GM19468 (cell line): ENCODE measurements around the gene CRADD.
"Not testable (repeated sequence)": the region's sequence is repeated elsewhere in the genome, so short reads cannot be mapped to it uniquely, and the experiment has no call there.

Experiments
- ATAC-seq: cut with Tn5 transposase; IDR thresholded peaks from one replicate; pipeline ENCODE4 v1.9.1; 2021; ENCODE audit warnings: mild to moderate bottlenecking, moderate library complexity, moderate number of reproducible peaks; ENCODE audit not compliant: unreplicated experiment; ENCODE audit errors: extremely low read depth

CRADD gene

DNA sequence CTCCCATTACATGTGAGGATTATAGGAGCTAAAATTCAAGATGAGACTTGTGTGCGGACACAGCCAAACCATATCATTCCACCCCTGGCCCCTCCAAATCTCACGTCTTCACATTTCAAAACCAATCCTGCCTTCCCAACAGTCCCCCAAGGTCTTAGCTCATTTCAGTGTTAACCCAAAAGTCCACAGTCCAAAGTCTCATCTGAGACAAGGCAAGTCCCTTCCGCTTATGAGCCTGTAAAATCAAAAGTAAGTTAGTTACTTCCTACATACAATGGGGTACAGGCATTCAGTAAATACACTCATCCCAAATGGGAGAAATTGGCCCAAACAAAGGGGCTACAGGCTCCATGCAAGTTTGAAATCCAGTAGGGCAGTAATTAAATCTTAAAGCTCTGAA, 76.1 kb downstream of the CRADD start:
- ATAC-seq, result no peak

DNA sequence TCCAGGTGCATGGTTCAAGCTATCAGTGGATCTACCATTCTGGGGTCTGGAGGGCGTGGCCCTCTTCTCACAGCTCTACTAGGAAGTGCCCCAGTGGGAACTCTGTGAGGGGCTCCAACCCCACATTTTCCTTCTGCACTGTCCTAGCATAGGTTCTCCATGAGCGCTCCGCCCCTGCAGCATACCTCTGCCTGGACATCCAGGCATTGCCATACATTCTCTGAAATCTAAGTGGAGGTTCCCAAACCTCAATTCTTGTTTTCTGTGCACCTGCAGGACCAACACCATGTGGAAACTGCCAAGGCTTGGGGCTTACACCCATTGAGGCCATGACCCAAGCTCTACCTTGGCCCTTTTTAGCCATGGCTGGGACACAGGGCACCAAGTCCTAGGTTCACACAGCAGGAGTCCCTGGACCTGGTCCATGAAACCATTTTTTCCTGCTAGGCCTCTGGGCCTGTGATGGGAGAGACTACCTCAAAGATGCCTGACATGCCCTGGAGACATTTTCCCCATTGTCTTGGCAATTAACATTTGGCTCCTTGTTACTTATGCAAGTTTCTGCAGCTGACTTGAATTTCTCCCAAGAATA, 76.8 kb downstream of the CRADD start:
- no peak for ATAC-seq

DNA sequence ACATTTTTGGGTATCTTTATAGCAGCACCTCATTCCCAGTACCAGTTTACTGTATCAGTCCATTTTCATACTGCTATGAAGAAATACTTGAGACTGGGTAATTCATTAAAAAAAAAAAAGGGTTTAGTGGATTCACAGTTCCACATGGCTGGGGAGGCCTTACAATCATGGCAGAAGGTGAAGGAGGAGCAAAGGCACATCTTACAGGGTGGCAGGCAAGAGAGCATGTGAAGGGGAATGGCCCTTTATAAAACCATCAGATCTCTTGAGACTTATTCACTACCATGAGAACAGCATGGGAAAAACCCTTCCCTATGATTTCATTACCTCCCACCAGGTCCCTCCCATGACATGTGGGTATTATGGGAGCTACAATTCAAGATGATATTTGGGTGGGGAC, 77.7 kb downstream of the CRADD start:
- ATAC-seq, result not testable (repeated sequence)

GRCh38 chr12:93756288-93756687, 79.1 kb downstream of the CRADD start:
- ATAC-seq, result no peak

- ATAC-seq, result no peak
Measured at GRCh38 chr12:93757792-93758694, 80.9 kb downstream of the CRADD start.

DNA sequence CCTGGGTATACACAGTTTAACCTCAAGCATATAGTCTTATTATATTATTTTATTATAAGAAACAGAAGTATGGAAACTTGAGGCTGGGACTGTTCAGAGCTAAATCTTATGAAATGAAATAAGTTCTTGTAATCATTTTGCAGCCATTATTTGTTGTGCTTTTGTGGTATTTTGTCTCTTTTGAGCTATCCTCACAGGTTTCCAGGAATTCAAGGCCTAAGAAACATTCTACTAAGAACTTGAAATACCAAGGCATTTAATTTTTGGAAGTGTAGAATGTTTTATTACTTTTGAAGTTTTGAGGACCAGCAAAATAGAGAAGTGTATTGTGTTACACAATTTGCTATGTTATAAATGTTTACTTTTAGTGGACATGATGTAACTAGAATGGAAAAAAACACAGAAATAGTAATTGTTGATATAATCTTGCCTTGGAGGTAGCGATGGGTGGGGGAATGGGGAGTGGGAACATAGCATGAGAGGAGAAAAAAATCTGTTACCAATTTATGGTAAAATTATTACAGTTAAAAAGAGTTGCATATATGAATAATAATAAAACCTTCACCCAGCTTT, 81.7 kb downstream of the CRADD start:
- no peak for ATAC-seq

DNA sequence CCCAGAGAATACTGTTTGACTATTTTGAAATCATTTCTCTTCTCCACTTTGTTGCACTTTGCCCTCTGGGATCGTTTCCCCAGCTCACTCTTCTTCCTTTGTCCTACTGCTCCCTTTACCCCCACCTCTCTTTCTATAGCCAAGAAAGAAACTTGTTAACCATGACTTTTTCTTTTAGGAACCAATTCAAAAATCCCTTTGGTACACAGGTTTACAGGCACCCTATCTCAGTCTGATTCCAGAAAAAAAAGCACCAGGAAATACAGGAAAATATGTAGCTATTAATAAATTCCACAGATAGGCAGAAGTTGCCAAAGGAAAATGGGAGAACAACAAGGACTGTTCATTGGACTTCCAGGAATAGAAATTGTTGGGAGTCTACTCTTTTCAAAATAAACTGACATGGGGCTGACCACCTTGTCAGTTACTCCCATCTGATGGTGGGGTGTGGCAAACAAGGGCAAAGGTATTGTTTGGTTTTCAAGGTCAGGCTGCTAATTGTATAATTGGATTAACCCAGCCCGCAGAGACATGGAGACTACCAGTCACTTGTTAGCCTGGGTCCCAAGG, 82.4 kb downstream of the CRADD start:
- ATAC-seq, result no peak

DNA sequence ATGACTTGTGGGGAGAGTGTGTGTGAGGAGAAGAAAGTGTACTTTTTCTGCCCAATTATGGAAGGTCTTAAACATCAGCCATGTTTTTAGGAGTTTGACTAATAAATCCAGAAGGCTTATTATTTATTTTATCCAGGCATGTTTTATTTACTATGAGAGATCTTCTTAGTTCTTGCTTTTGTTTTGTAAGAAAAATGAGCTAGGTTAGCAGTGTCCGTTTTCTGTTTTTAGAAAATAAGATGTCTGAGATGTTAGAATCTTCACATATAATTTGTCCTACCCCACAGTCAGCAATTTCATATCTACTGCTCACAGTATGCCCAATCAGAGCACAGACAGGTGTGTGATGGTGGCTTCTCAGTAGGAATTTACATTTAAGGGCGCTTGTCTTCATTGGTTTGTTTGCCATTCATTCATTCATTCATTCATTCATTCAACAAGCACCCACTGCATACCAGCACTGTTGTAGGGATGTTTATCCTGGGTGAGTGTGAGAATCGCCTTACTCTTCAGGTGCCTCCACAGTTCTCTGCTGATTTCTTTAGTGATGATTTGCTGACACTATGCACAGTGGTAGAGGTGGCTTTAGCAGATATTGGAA, 83.2 kb downstream of the CRADD start:
- ATAC-seq, result no peak

GRCh38 chr12:93762059-93762719, 85.0 kb downstream of the CRADD start:
- no peak for ATAC-seq

GRCh38 chr12:93762912-93763553, 85.9 kb downstream of the CRADD start:
- no peak for ATAC-seq

- ATAC-seq, result no peak
Measured at GRCh38 chr12:93763746-93764147, 86.6 kb downstream of the CRADD start.

- ATAC-seq, result no peak
Measured at GRCh38 chr12:93766371-93766770, 89.2 kb downstream of the CRADD start.

DNA sequence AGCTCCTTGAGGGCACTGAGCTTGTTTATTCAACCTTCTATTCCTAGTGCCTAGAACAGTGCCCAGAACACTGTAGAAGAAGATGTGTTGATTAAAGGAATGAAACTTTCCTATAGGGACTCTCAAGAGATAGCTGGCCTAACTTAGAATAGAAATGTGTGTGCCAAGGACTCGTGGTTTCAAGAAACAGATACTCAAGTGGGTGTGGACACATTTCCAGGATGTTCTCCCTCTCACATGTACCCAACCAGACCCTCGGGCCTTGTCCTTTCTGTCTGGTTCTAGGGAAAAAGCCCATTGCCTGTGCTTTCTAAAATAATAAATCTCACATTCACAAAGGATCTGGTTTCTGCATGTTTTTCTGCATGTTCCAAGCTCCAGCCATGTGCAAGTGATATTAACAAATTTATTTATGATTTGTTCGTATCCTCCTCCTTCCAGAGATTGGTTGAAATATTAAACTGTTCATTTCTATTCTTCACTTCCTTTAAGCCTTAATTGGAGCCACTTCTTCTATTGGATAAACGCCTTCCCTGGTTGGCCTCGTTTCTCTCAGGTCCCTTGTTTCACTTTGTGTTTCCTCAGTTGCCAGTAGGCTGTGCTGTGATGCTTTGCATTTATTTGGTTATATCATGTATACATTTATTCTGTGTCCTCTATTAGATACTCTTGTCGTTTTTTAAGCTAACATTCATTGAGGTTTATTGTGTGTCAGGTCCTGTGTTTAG, 89.8 kb downstream of the CRADD start:
- no peak for ATAC-seq

DNA sequence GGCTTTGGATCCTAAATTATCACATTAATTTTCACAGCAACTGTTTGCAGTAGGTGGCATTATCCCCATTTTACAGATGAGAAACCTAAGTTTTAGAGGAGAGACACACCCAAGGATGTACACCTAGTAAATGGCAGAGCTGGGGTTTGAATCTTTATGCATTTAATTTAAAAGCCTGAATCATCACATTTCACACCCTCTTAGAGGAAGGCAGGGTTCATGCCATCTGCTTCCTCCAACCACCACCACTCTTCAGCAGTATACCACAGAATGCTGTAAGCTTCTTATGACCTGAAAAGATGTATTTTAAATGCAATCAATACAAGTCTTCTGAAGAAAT, 90.3 kb downstream of the CRADD start:
- ATAC-seq, result no peak

DNA sequence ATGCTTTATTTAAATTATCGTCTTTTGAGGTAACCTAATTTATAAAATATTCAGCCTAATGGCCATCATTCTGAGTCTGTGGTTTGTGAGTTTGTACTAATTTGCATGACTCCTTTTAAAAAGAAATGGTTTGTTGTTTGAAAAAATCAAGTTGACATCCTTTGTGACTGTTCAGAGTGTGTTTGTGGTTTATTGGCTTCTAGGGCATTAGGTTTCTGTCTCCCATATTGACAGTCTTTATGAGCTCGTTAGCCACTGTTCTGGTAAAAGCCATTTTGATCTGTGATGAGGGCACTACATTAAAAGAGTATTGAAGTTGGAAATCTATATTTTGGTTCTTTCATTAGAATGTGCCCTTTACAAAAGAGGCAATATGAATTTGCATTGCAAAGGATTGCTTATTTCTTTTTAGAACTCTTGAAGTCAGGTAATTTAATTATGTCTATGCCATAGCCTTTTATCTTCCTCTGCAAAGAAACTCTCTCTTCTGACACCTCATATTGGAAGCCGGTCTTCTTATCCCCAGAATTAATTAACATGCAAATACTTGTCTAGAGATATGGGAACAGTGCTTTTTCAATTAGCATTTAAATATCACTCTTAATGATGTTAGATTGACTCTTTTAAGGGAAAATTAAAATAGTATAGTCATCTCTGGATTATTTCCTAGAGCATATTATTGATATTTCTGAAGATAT, 95.0 kb downstream of the CRADD start:
- ATAC-seq, result no peak

- ATAC-seq, result no peak
Measured at GRCh38 chr12:93773122-93773871, 96.1 kb downstream of the CRADD start.

DNA sequence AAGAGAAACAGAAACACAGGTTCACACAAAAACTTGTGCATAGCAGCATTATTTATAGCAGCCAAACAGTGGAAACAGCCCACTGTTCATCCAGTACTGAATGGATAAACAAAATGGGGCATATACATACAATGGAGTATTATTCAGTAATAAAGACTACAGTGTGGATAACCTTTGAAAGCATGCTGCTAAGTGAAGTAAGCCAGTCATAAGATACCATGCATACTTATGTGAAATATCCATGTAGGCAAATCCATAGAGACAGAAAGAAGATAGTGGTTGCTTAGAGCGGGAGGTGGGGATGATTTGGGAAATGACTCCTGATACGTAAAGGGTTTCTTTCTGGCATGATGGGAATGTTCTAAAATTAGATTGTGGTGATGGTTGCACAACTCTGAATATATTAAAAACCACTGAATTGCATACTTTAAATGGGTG, 99.4 kb downstream of the CRADD start:
- no peak for ATAC-seq

DNA sequence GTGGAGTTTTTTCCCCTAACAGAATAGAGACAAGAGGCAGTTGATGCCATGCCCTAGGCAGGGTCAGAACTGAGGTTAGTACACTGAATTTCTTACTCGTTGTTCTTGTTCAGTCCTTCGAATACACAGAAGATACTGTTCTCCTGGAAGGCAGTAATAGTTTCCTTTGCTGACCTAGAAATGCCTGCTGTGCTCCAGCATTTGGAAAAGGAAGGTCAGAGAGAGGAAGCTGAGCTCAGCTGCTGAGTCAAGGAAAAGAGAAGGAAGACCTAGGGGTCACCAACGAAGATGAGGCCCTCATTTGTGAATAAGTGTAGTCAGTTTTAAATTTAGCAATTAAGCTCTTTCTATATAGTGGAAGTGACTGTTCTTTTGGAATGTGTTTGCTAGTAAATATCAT, 100.1 kb downstream of the CRADD start:
- ATAC-seq, result no peak
